HepG2 (cell line): Measurements from ENCODE around the gene SYNGAP1. TPM values are rescaled to one million over a fixed set of nuclear protein-coding genes. Genes with fewer than 3 reads are reported as not detected.

ENCODE experiments used
- BCL3 ChIP-seq: sonication (generic); formaldehyde crosslinking; IDR thresholded peaks from 2 replicates; pipeline ENCODE4 v1.5.1; 2020; ENCODE audit warnings: mild to moderate bottlenecking, missing genetic modification reagents, moderate library complexity
- BRD4 ChIP-seq: sonication (generic); formaldehyde crosslinking; IDR thresholded peaks from 2 replicates; pipeline ENCODE4 v1.4.0; 2020; ENCODE audit warnings: missing genetic modification reagents
- EZH2 ChIP-seq: conservative IDR thresholded peaks from 2 replicates; pipeline ENCODE4 v1.6.1; 2012; ENCODE audit warnings: mild to moderate bottlenecking, low read depth, low read length, moderate library complexity
- MTF2 ChIP-seq: sonication (generic); formaldehyde crosslinking; IDR thresholded peaks from 2 replicates; pipeline ENCODE4 v1.5.0; 2020; ENCODE audit warnings: missing genetic modification reagents, borderline replicate concordance
- NFE2L1 ChIP-seq: sonication (generic); formaldehyde crosslinking; IDR thresholded peaks from 2 replicates; pipeline ENCODE4 v1.4.0; 2020; ENCODE audit warnings: missing genetic modification reagents, mild to moderate bottlenecking, borderline replicate concordance
- PBX3 ChIP-seq: sonication (generic); formaldehyde crosslinking; IDR thresholded peaks from 2 replicates; pipeline ENCODE4 v1.8.1; 2023; ENCODE audit warnings: missing genetic modification reagents, inconsistent platforms, borderline replicate concordance
- PHF8 ChIP-seq: sonication (generic); formaldehyde crosslinking; IDR thresholded peaks from 2 replicates; pipeline ENCODE4 v1.5.0; 2020; ENCODE audit warnings: missing genetic modification reagents
- RBFOX2 ChIP-seq: fragments of 200-400 bp; formaldehyde crosslinking; IDR thresholded peaks from 2 replicates; pipeline ENCODE4 v1.6.1; 2017; ENCODE audit warnings: low read depth, mild to moderate bottlenecking, low read length
- TEAD3 ChIP-seq: optimal IDR thresholded peaks from 2 replicates; pipeline ENCODE3; 2016; ENCODE audit warnings: borderline replicate concordance
- TERF1 ChIP-seq: sonication (generic); formaldehyde crosslinking; IDR thresholded peaks from 2 replicates; pipeline ENCODE4 v1.8.0; 2022; ENCODE audit warnings: mild to moderate bottlenecking, missing genetic modification reagents, moderate library complexity
- TFAP4 ChIP-seq: sonication (generic); IDR thresholded peaks from 2 replicates; pipeline ENCODE4 v1.6.1; 2016; ENCODE audit warnings: low read depth, borderline replicate concordance
- TRIM24 ChIP-seq: sonication (generic); formaldehyde crosslinking; IDR thresholded peaks from 2 replicates; pipeline ENCODE4 v1.8.0; 2022; ENCODE audit warnings: mild to moderate bottlenecking, missing genetic modification reagents
- YY1 ChIP-seq: IDR thresholded peaks from 2 replicates; pipeline ENCODE4 v1.6.1; 2011; ENCODE audit warnings: low read length, low read depth, moderate library complexity, mild to moderate bottlenecking; ENCODE audit not compliant: insufficient read depth, insufficient replicate concordance
- ZBTB7B ChIP-seq: sonication (generic); formaldehyde crosslinking; IDR thresholded peaks from 2 replicates; pipeline ENCODE4 v1.4.0; 2020; ENCODE audit warnings: missing genetic modification reagents
- ZNF24 ChIP-seq: fragments of 450-650 bp; IDR thresholded peaks from 2 replicates; pipeline ENCODE4 v1.6.1; 2017; ENCODE audit warnings: antibody characterized with exemption, mild to moderate bottlenecking
- ZNF251 ChIP-seq: sonication (generic); formaldehyde crosslinking; IDR thresholded peaks from 2 replicates; pipeline ENCODE4 v1.9.0; 2021; ENCODE audit warnings: mild to moderate bottlenecking, missing genetic modification reagents
- ZNF383 ChIP-seq: sonication (generic); formaldehyde crosslinking; IDR thresholded peaks from 2 replicates; pipeline ENCODE4 v1.4.0; 2020; ENCODE audit warnings: missing genetic modification reagents, mild to moderate bottlenecking, borderline replicate concordance
- ZNF460 ChIP-seq: sonication (generic); formaldehyde crosslinking; IDR thresholded peaks from 2 replicates; pipeline ENCODE4 v1.5.1; 2020; ENCODE audit warnings: missing genetic modification reagents, mild to moderate bottlenecking, borderline replicate concordance
- ZNF614 ChIP-seq: IDR thresholded peaks from 2 replicates; pipeline ENCODE4 v1.6.1; 2018; ENCODE audit warnings: missing biosample characterization, missing genetic modification reagents, inconsistent platforms, borderline replicate concordance
- ZNF691 ChIP-seq: sonication (generic); formaldehyde crosslinking; IDR thresholded peaks from 2 replicates; pipeline ENCODE4 v1.4.0; 2020; ENCODE audit warnings: missing genetic modification reagents, low read depth, mild to moderate bottlenecking, borderline replicate concordance
- ZSCAN25 ChIP-seq: sonication (generic); formaldehyde crosslinking; IDR thresholded peaks from 2 replicates; pipeline ENCODE4 v1.8.0; 2022; ENCODE audit warnings: mild to moderate bottlenecking, missing genetic modification reagents
- polyA plus RNA-seq, 8 experiments: library from polyadenylated mRNA; depleted of rRNA in 3 of 8; stranded (reverse) in 7 of 8; unstranded in 1 of 8; fragments of >200 nt; fragmentation: Illumina TruSeq in 4 of 8; extraction: Trizol in 4 of 8; gene quantifications; 2 replicates each; pipeline versions ENCODE4 v1.2.1 to v1.2.3, GENCODE V29; 2011 to 2016; ENCODE audit warnings: low read depth in 4 of 8, missing spikeins in 1 of 8, mixed read lengths in 1 of 8; ENCODE audit not compliant: insufficient read depth in 1 of 8
- total RNA-seq, 5 experiments: library from RNA; depleted of rRNA; stranded (reverse); fragments of >200 nt; fragmentation: Illumina TruSeq; extraction: Trizol; gene quantifications; 2 replicates each; pipeline ENCODE4 v1.2.3, GENCODE V29; 2016; ENCODE audit warnings: low read depth in 1 of 5

Gene SYNGAP1
- total and polyA plus RNA-seq, 2 of the 13 experiments (the other 11 are each of a cell fraction or from before 2014, with no cell fraction given), result 0.75 to 1.1 TPM

GRCh38 chr6:33454009-33454946, 34.4 kb downstream of the SYNGAP1 start, which contains the start of gene ZBTB9 (continued):
- TF ChIP-seq TERF1, result no peak
- TF ChIP-seq EZH2, result no peak
- TF ChIP-seq ZBTB7B, result 0 out of 2 replicates have a peak, but pooled peaks have one; percentile 36
- TF ChIP-seq ZSCAN25 (CRISPR knock-in tag), result peak; percentile 79; the same call in 1 of the 2 replicates
- TF ChIP-seq PBX3 (CRISPR knock-in tag), result no peak; the same call in 1 of the 2 replicates
- peak; percentile 18; the same call in 1 of the 2 replicates for TF ChIP-seq NFE2L1 (CRISPR knock-in tag)
- TF ChIP-seq MTF2 (CRISPR knock-in tag), result peak; percentile 69; the same call in 1 of the 2 replicates
- peak; percentile 72 for TF ChIP-seq TEAD3 (CRISPR knock-in tag)
- peak; percentile 59; the same call in 1 of the 2 replicates for TF ChIP-seq TFAP4
- TF ChIP-seq ZNF460, result no peak
- no peak for TF ChIP-seq ZNF24
- peak; percentile 28; the same call in 1 of the 2 replicates for TF ChIP-seq ZNF691 (CRISPR knock-in tag)
- TF ChIP-seq TRIM24 (CRISPR knock-in tag), result no peak
- no peak for TF ChIP-seq BRD4 (CRISPR knock-in tag)
- peak; percentile 90 for TF ChIP-seq BCL3 (CRISPR knock-in tag)
- peak; percentile 96 for TF ChIP-seq RBFOX2
- peak; percentile 73 for TF ChIP-seq YY1
- peak; percentile 72; the same call in 1 of the 2 replicates for TF ChIP-seq ZNF614 (CRISPR knock-in tag)
- no peak for TF ChIP-seq ZNF251
- peak; percentile 99 for TF ChIP-seq PHF8 (CRISPR knock-in tag)
- peak; percentile 14; the same call in 1 of the 2 replicates for TF ChIP-seq ZNF383
